ENCODE data around the gene CIB1. TPM values are rescaled to one million over a fixed set of nuclear protein-coding genes. Genes with fewer than 3 reads are reported as not detected.

CIB1 gene
- total and polyA plus RNA-seq, 12 donors, result 70.5 to 144 (median 79.7) TPM

GRCh38 chr15:90187257-90187868 is 46.4 kb downstream of the CIB1 start:
- no peak for DNase-seq
- Histone ChIP-seq H3K4me1 (peaks cover 0 to 88% (median 26%) of the 10 kb centered on the region in 9 donors), H3K27ac (peak overlapping the region in 6 of 10 donors; percentile 11 to 92 (median 34)), H3K4me3 (no peak overlapping the region), H3K36me3 (no peaks in the 10 kb centered on the region), H3K9me3 (no peaks in the 10 kb centered on the region), H3K27me3 (peaks cover 0 to 4% (median 0%) of the 10 kb centered on the region in 7 donors)
- no peak for ATAC-seq
- WGBS, 2 donors, result 63 to 69% methylated on average over 7 to 8 of the region's 8 CpGs
- TF ChIP-seq CTCF (IDR thresholded peaks at IDR 0.05), result no peak
- intact Hi-C loops (cut with DNase I), result no loop called here

- no peaks in the 10 kb centered on the region for H3K9me3 ChIP-seq
- H3K27me3 ChIP-seq, result peaks cover 0 to 4% (median 0%) of the 10 kb centered on the region in 7 donors
- H3K4me3 ChIP-seq, result peak overlapping the region; percentile 54 to 88 (median 70)
- intact Hi-C loops (cut with DNase I), result loop anchor here in 3 of 10 donors (1.0 to 5.0 kb wide), 3 partner anchors 10 to 36 kb away; no protein-coding TSS in a partner anchor
- no peaks in the 10 kb centered on the region for H3K36me3 ChIP-seq
- ATAC-seq, result peak; percentile 83 to 93 (median 89)
- DNase-seq, result peak; percentile 61 to 83
- TF ChIP-seq CTCF (IDR thresholded peaks at IDR 0.05), result peak in 1 of 9 donors; percentile 11
- peak overlapping the region; percentile 90 to 95 (median 92) for H3K27ac ChIP-seq
- H3K4me1 ChIP-seq, result peaks cover 0 to 66% (median 15%) of the 10 kb centered on the region in 9 donors
- 5 to 6% methylated on average over 61 to 67 of the region's 67 CpGs for WGBS, 2 donors
Observed at GRCh38 chr15:90184786-90185704, 48.7 kb downstream of the CIB1 start.

GRCh38 chr15:90184119-90184785 is 49.5 kb downstream of the CIB1 start:
- DNase-seq (peak; percentile 76), ATAC-seq (peak; percentile 71 to 92 (median 88))
- Histone ChIP-seq H3K36me3 (no peaks in the 10 kb centered on the region), H3K27me3 (peaks cover 0 to 5% (median 0%) of the 10 kb centered on the region in 7 donors), H3K9me3 (no peaks in the 10 kb centered on the region), H3K4me1 (peaks cover 0 to 58% (median 15%) of the 10 kb centered on the region in 9 donors), H3K27ac (peak overlapping the region; percentile 90 to 95 (median 92)), H3K4me3 (peak overlapping the region; percentile 54 to 88 (median 70))
- no peak for TF ChIP-seq CTCF (IDR thresholded peaks at IDR 0.05)
- intact Hi-C loops (cut with DNase I), result loop anchor here in 3 of 10 donors (1.0 to 5.0 kb wide), 3 partner anchors 9 to 37 kb away; no protein-coding TSS in a partner anchor
- 9 to 12% methylated on average over 27 of the region's 27 CpGs for WGBS, 2 donors

- no peak for ATAC-seq
- Histone ChIP-seq H3K27me3 (peaks cover 0 to 7% (median 0%) of the 10 kb centered on the region in 7 donors), H3K9me3 (no peaks in the 10 kb centered on the region), H3K4me1 (peaks cover 0 to 38% (median 13%) of the 10 kb centered on the region in 9 donors), H3K4me3 (no peak overlapping the region), H3K27ac (peak overlapping the region in 1 of 10 donors; percentile 55), H3K36me3 (no peaks in the 10 kb centered on the region)
- no peak for DNase-seq
- intact Hi-C loops (cut with DNase I), result loop anchor here in 1 of 10 donors (5.0 kb wide), 1 partner anchor 36 kb away; no protein-coding TSS in a partner anchor
- WGBS, 2 donors, result 33 to 51% methylated on average over 2 of the region's 2 CpGs
- no peak for TF ChIP-seq CTCF (IDR thresholded peaks at IDR 0.05)
Observed at GRCh38 chr15:90181776-90182175, 52.0 kb downstream of the CIB1 start.
